ENCODE data around the gene DNAAF3.

- no peak for TF ChIP-seq YY1 (IDR thresholded peaks at IDR 0.05; ENCODE audit: insufficient read depth, insufficient read length)
- no peak for TF ChIP-seq ZNF274 (IDR thresholded peaks at IDR 0.05; ENCODE audit: low read depth, low read length)
- no peak for TF ChIP-seq SUZ12 (IDR thresholded peaks at IDR 0.05; ENCODE audit: extremely low read depth, insufficient read depth, insufficient read length)
Observed at GRCh38 chr19:55181740-55182139, 15.3 kb upstream of the DNAAF3 start.
